DLD1 (cell line): ENCODE results near the gene ZFYVE28.
"Not testable (repeated sequence)": the region's sequence is repeated elsewhere in the genome, so short reads cannot be mapped to it uniquely, and the experiment has no call there.

Experiments used
- in situ Hi-C: cut with HindIII; loops from 2 replicates; pipeline ENCODE4 v1.10.0; 2017; ENCODE audit warnings: low sequenced_read_pairs

ZFYVE28 gene

GRCh38 chr4:2417765-2418649 lies at the start of gene ZFYVE28:
TSS of gene ZFYVE28 (minus strand) at chr4:2418645. CDS start at chr4:2418323, 322 bp downstream.
- in situ Hi-C loops = no loop called here

- in situ Hi-C loops = not testable (repeated sequence)
Measured at GRCh38 chr4:2465544-2465943, 47.1 kb upstream of the ZFYVE28 start.

- in situ Hi-C loops = no loop called here
Measured at GRCh38 chr4:2465032-2465431, 46.6 kb upstream of the ZFYVE28 start.

GRCh38 chr4:2462992-2463762 lies 44.7 kb upstream of the ZFYVE28 start:
- in situ Hi-C loops = no loop called here

GRCh38 chr4:2462218-2462991 lies 44.0 kb upstream of the ZFYVE28 start:
- in situ Hi-C loops = no loop called here

GRCh38 chr4:2461246-2461960 lies 43.0 kb upstream of the ZFYVE28 start:
- in situ Hi-C loops = no loop called here

GRCh38 chr4:2459589-2460349 lies 41.3 kb upstream of the ZFYVE28 start:
- in situ Hi-C loops = no loop called here

GRCh38 chr4:2458546-2459491 lies 40.4 kb upstream of the ZFYVE28 start:
- in situ Hi-C loops = no loop called here

- in situ Hi-C loops = no loop called here
Measured at GRCh38 chr4:2457481-2458295, 39.2 kb upstream of the ZFYVE28 start.

- in situ Hi-C loops = no loop called here
Measured at GRCh38 chr4:2451821-2452785, 33.7 kb upstream of the ZFYVE28 start.

- in situ Hi-C loops = no loop called here
Measured at GRCh38 chr4:2451036-2451520, 32.6 kb upstream of the ZFYVE28 start.

- in situ Hi-C loops = no loop called here
Measured at GRCh38 chr4:2450394-2451035, 32.1 kb upstream of the ZFYVE28 start.

GRCh38 chr4:2449511-2450392 lies 31.3 kb upstream of the ZFYVE28 start:
- in situ Hi-C loops = no loop called here

- in situ Hi-C loops = no loop called here
Measured at GRCh38 chr4:2449051-2449450, 30.6 kb upstream of the ZFYVE28 start.

- in situ Hi-C loops = no loop called here
Measured at GRCh38 chr4:2448589-2448988, 30.1 kb upstream of the ZFYVE28 start.
